ENCODE data around the gene RPS2.

RPS2 gene

GRCh38 chr16:1990351-1991134, 25.9 kb upstream of the RPS2 start:
- no peak for TF ChIP-seq CTCF (conservative IDR thresholded peaks at IDR 0.05; ENCODE audit: low read depth, low read length)
- peak overlapping the region; percentile 32 for H3K4me3 ChIP-seq (ENCODE audit: low read length)
- no peak for DNase-seq (ENCODE audit: low read depth)

GRCh38 chr16:1990101-1990350, 25.4 kb upstream of the RPS2 start:
- TF ChIP-seq CTCF (conservative IDR thresholded peaks at IDR 0.05; ENCODE audit: low read depth, low read length): no peak
- no peak for DNase-seq (ENCODE audit: low read depth)
- H3K4me3 ChIP-seq (ENCODE audit: low read length): peak overlapping the region; percentile 32

- peak within 1 kb of the TSS; percentile 32 for H3K4me3 ChIP-seq (ENCODE audit: low read length)
- no peak for TF ChIP-seq CTCF (conservative IDR thresholded peaks at IDR 0.05; ENCODE audit: low read depth, low read length)
- DNase-seq (ENCODE audit: low read depth): no peak
These were observed 24.8 kb upstream of the RPS2 start, which contains the start of gene SYNGR3 for GRCh38 chr16:1989209-1990100. Gene SYNGR3, plus strand, starts transcription at chr16:1989970. Its CDS starts 133 bp downstream, at chr16:1990103.

GRCh38 chr16:1987198-1987597, 22.6 kb upstream of the RPS2 start:
- no peak for DNase-seq (ENCODE audit: low read depth)
- H3K4me3 ChIP-seq (ENCODE audit: low read length): no peak overlapping the region
- TF ChIP-seq CTCF (conservative IDR thresholded peaks at IDR 0.05; ENCODE audit: low read depth, low read length): no peak

GRCh38 chr16:1985466-1986150, 21.0 kb upstream of the RPS2 start:
- DNase-seq (ENCODE audit: low read depth): no peak
- TF ChIP-seq CTCF (conservative IDR thresholded peaks at IDR 0.05; ENCODE audit: low read depth, low read length): no peak
- H3K4me3 ChIP-seq (ENCODE audit: low read length): no peak overlapping the region

GRCh38 chr16:1984347-1985225, 20.0 kb upstream of the RPS2 start:
- TF ChIP-seq CTCF (conservative IDR thresholded peaks at IDR 0.05; ENCODE audit: low read depth, low read length): no peak
- no peak for DNase-seq (ENCODE audit: low read depth)
- H3K4me3 ChIP-seq (ENCODE audit: low read length): peak overlapping the region; percentile 69

Data from retinal pigment epithelial cell (primary cell).